Epithelial cell of esophagus (primary cell): ENCODE data around the gene MS4A6E.

Experiments used
- DNase-seq: peaks from one replicate; pipeline ENCODE4 v3.0.0; 2010; ENCODE audit warnings: low read depth
- H3K4me3 ChIP-seq: 2 replicates; pipeline ENCODE4 v1.5.1; 2011; ENCODE audit warnings: mild to moderate bottlenecking, low read length, control low read depth
- TF ChIP-seq, protein P1 (sequence below): IDR thresholded peaks from 2 replicates; pipeline ENCODE4 v1.5.1; 2011; ENCODE audit warnings: low read depth, mild to moderate bottlenecking, low read length, control low read depth, inconsistent platforms; ENCODE audit not compliant: insufficient read depth; ENCODE audit errors: missing control alignments

The MS4A6E gene

DNA sequence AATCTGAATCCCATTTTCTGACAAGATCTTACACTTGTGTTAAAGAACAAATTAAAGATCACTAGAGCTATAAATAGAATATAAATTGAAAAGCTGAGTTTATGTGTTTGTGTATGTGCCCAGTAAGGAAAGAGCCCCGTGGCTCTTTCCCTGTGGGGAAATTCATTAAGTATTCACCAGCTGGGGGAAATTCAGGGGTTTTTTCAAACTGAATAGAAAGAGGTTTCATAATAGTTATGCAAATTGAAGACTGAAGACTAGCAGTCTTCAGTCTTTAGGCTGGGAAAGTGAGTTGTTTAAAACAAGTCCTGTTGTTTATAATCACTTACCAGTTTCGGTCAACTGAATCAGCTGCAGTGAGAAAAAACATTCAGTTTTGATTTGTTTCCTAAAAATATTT is 40.0 kb downstream of the MS4A6E start:
- TF ChIP-seq, protein P1, sequence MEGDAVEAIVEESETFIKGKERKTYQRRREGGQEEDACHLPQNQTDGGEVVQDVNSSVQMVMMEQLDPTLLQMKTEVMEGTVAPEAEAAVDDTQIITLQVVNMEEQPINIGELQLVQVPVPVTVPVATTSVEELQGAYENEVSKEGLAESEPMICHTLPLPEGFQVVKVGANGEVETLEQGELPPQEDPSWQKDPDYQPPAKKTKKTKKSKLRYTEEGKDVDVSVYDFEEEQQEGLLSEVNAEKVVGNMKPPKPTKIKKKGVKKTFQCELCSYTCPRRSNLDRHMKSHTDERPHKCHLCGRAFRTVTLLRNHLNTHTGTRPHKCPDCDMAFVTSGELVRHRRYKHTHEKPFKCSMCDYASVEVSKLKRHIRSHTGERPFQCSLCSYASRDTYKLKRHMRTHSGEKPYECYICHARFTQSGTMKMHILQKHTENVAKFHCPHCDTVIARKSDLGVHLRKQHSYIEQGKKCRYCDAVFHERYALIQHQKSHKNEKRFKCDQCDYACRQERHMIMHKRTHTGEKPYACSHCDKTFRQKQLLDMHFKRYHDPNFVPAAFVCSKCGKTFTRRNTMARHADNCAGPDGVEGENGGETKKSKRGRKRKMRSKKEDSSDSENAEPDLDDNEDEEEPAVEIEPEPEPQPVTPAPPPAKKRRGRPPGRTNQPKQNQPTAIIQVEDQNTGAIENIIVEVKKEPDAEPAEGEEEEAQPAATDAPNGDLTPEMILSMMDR: no peak
- no peak overlapping the region for H3K4me3 ChIP-seq
- no peak for DNase-seq

- no peak for DNase-seq
- TF ChIP-seq, protein P1: no peak
- H3K4me3 ChIP-seq: no peak overlapping the region
Measured at GRCh38 chr11:60367896-60368295, 40.8 kb downstream of the MS4A6E start.

GRCh38 chr11:60370252-60370810 is 43.3 kb downstream of the MS4A6E start:
- no peak overlapping the region for H3K4me3 ChIP-seq
- DNase-seq: peak; percentile 9
- TF ChIP-seq, protein P1: no peak

DNA sequence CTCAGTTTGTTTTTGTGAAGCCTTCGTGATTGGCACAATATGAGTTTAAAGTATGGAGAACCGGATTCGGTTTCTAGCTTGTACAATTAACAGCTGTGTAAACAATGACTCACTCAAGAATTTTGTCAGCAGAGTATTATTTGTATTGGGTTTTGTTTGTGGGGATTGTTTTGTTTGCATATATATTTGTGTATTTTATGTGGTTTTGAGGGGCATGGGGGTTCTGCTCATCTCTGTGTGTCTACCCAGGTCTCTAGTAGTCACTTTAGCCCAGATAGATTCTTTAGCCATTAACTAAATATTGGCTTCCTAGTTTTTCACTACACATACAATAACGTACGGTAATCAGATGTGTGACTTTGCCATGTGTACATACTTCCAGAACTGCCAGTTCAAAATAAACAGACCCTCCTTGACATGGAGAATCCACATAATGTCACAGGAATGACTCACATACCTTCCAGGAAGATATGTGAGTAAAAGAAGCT is 43.8 kb downstream of the MS4A6E start:
- DNase-seq: peak; percentile 69
- H3K4me3 ChIP-seq: no peak overlapping the region

GRCh38 chr11:60371386-60371785 is 44.3 kb downstream of the MS4A6E start:
- DNase-seq: no peak
- TF ChIP-seq, protein P1: no peak
- H3K4me3 ChIP-seq: no peak overlapping the region

More for the DNA sequence above, 43.8 kb downstream of the MS4A6E start:
- TF ChIP-seq, protein P1: no peak

DNA sequence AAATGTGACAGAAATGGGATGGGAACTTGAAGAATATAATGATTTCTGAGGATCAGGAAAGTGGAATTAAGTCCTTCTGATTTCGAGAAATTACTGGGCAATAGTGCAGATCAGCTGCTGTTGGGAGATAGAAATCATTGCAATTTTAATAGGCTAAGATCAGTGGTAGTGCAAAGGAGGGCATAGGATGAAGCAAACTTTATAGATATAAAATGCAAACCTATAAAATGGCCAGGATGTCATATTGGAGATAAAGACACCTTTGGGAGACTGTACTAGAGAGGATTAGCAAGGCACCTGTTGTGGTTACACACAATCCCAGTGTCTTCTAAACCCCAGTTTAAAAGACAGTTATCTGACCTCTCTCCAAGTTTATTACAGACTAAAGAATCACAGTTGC is 44.8 kb downstream of the MS4A6E start:
- no peak overlapping the region for H3K4me3 ChIP-seq
- TF ChIP-seq, protein P1: no peak
- DNase-seq: no peak

DNA sequence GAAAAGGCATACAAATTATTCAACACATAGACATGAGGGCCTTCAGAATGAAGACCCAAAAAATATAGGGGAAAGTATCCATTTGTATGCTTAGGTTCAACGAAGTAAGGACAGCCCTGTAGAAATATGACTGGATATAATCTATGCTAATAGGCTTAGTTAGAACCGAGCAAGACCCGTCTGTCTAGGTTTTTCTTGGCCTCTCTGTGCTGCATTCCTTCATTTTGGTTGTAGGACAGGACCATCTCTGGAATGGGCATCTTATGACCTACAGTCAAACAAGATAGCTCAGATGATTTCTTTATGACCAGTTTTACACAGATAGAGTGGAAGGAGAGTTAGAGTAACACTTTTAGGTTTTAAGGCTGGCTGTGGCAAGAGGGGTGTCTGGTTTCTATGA is 45.7 kb downstream of the MS4A6E start:
- DNase-seq: no peak
- TF ChIP-seq, protein P1: no peak
- H3K4me3 ChIP-seq: no peak overlapping the region
